HG03378 (cell line): ENCODE data around the gene LEP.

Source experiments
- ATAC-seq: cut with Tn5 transposase; IDR thresholded peaks from one replicate; pipeline ENCODE4 v1.9.1; 2021; ENCODE audit warnings: mild to moderate bottlenecking, moderate library complexity; ENCODE audit not compliant: unreplicated experiment

LEP gene

GRCh38 chr7:128244861-128245260, 3.8 kb downstream of the LEP start:
- ATAC-seq = no peak

GRCh38 chr7:128247108-128247507, 6.0 kb downstream of the LEP start:
- no peak for ATAC-seq

DNA sequence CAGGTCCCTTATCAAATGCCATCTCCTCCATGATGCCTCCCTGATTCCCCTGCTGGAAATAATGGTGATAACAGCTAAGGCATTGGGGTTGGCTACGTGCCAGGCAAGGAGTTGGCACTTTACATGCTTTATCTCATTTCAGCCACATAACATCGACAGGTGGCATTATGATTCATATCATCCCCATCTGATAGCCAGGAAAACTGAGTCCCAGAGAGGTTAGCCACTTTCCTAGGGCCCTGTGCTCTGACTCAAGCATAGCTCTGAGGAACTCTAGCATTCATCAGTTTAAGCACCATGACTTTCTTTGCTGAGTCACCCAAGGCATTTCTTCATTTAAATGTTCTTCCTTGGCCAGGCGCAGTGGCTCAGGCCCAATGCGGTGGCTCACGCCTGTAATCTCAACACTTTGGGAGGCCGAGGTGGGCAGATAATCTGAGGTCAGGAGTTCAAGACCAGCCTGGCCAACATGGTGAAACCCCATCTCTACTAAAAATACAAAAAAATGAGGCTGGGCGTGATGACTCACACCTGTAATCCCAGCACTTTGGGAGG, 6.6 kb downstream of the LEP start:
- ATAC-seq = no peak

DNA sequence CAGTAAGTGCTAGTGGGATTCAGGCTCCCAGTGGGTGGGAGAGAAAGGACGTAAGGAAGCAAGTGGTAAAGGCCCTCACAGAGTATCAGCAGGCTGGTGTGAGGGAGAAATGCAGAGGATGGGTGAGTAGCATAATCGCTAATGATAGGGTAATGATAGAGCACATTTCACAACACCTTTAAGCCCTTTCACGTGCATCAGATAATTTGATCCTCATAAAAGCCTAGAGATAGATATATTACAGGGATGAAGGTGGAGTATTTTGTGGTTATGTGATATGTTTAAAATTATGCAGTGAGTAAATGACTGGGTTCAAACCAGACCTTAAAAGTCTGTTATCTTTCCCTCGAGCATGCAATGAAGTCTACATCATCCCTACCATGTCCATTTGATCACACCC, 10.3 kb downstream of the LEP start:
- ATAC-seq = no peak

GRCh38 chr7:128253701-128254100, 12.6 kb downstream of the LEP start:
- ATAC-seq = no peak

- ATAC-seq = no peak
Observed at GRCh38 chr7:128254470-128254869, 13.4 kb downstream of the LEP start.

DNA sequence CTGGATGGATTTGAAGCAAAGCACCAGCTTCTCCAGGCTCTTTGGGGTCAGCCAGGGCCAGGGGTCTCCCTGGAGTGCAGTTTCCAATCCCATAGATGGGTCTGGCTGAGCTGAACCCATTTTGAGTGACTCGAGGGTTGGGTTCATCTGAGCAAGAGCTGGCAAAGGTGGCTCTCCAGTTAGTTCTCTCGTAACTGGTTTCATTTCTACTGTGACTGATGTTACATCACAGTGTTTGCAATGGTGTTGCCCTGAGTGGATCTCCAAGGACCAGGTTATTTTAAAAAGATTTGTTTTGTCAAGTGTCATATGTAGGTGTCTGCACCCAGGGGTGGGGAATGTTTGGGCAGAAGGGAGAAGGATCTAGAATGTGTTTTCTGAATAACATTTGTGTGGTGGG, 14.2 kb downstream of the LEP start:
- no peak for ATAC-seq

DNA sequence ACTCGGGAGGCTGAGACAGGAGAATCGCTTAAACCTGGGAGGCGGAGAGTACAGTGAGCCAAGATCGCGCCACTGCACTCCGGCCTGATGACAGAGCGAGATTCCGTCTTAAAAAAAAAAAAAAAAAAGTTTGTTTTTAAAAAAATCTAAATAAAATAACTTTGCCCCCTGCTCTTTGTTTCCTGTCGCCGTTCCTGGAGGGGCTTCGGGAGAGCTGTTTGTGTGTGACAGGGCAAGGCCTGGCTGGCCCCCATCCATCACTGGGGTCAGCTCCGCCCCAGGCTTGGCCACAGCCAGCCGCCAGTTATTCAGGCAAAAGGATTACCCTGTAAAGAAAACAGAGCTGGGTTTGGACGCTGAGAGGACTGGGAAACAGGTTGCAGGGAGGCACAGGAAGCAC, 16.4 kb downstream of the LEP start:
- no peak for ATAC-seq

DNA sequence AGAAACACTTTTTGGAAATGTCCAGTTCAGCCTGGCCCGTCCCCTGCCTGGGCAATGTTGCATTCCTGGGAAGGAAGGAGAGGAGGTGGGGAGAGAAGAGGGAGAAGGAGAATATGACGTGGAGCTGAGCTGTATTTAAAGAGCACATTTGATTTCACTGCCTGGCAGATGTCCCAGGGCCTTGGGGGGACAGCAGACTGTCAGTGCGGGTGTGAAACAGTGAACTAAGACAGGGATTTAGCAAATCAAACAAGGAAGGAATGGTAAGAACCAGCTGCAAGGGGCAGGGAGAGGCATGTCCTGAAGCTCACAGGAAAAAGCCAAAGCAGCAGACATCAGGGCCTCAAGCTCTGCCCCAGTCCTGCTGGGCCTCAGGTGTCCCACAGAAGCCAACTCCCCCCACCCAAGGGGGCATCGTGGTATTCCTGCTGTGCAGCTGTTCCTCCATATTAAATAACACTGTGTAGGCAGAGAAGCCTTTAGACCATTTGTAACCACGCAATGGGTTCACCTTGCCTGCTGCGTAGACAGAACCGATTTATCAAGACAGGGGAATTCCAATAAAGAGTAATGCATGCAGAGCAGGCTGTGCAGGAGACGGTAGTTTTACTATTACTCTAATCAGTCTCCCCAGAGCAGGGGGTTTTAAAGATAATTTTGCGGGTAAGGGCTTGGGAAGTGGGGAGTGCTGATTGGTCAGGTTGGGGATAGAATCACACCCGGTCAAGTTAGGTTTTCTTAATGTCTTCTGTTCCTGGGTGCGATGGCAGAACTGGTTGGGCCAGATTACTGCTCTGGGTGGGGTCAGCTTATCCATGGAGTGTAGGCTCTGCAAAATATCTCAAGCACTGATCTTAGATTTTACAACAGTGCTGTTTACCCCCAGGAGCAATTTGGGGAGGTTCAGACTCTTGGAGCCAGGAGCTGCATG, 18.3 kb downstream of the LEP start:
- no peak for ATAC-seq

GRCh38 chr7:128260069-128260795, 19.2 kb downstream of the LEP start:
- no peak for ATAC-seq

DNA sequence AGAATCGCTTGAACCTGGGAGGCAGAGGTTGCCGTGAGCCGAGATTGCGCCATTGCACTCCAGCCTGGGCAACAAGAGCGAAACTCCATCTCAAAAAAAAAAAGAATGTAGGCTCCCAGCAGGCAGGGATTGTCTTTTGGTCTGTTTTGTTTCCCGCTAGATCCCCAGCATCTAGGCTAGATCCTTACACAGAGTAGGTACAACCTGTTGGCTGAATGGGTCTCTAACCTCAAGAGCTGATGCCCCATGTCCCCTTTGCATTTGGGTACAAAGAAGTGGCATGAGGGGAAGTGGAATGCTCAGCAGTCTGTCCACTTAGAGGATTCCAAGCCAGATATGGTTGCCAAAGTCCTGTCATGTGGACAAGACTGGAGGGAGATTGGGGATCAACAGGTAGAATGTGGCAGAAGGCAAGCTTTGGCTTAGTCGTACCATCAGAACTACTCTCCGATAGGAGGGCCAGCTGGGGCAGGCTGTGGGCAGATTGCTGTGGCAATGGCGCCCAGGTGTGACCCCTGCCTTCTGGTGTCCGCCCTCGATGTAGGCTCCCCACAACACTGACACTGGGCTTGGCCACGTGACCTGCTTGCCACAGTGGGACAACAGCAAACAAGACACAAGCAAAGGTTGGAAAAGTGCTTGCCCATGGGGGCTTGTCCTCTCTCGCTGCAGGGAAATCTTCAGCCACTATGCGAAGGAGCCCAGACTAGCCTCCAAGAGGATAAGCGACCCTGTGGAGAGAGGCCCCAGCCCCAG, 21.4 kb downstream of the LEP start:
- ATAC-seq = no peak

GRCh38 chr7:128263420-128263819, 22.3 kb downstream of the LEP start:
- ATAC-seq = no peak

DNA sequence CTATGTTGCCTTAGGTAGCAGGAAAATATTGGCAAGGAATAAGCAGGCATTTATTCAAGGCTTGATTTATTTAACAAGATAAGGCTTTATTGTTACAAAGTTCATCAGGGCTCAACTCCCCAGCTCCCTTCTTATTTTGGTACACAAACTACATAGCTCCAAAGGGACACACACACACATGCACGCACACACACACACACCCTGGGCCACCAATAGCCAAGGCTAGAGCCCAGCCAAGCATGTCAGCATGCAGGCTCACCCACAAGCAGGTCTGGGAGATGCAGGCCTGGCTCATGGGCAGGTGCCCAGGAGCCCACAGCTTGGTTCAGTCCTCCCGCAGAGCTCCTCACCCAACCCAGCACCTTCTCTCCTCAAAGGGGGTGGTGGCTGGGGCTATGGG, 23.4 kb downstream of the LEP start:
- no peak for ATAC-seq

GRCh38 chr7:128265156-128265905, 24.3 kb downstream of the LEP start:
- no peak for ATAC-seq

DNA sequence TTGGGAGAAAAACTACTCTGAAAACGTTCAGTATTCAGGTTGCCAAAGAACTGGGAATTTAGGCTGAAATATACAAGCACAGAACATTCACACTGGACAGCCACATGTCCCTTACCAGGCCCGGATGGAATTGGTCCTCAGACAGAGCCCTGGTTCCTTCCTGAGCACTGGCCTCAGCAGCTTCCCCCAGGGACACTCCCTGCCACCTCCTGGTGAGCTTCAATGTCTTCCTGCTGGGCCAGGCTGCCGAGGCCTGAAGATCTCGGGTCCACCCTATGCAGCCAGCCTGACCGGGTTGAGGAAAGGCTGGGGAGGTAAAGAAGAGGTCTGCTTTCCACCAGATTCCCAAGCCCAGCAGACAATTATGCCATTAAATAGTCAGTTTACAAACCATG, 24.8 kb downstream of the LEP start:
- ATAC-seq = no peak

- ATAC-seq = no peak
Observed at GRCh38 chr7:128266529-128266882, 25.4 kb downstream of the LEP start.

- ATAC-seq = no peak
Observed at GRCh38 chr7:128266883-128267594, 26.0 kb downstream of the LEP start.

- no peak for ATAC-seq
Observed at GRCh38 chr7:128267595-128267924, 26.5 kb downstream of the LEP start.

DNA sequence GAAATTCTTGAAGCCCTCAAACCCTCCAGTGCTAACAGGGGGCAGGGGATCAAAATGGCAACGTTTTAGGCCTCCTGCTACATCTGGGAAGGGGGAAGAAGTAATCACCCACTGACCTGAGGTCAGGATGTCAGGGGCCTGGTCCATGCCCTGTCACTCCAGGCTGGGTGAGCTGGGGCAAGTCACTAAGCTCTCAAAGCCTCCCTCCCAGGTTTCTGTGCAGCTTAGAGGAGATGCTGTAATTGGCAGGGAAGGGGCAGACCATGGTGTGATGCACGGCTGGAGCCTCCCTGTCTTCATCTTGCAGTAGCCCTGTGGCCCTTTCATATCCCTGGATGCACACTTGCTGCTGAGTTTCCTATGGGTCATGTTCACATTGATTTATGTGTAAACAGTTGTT, 27.2 kb downstream of the LEP start:
- ATAC-seq = no peak

GRCh38 chr7:128270826-128271272, 29.8 kb downstream of the LEP start:
- ATAC-seq = no peak
